Activated CD8-positive, alpha-beta memory T cell treated with anti-CD3 and anti-CD28 coated beads, Interleukin-2, amount 50 U/mL, for 1 hour (primary cell): ENCODE results near the gene DIAPH1.

Experiments used
- DNase-seq: peaks from one replicate; pipeline ENCODE4 v3.0.0-alpha.2; 2020; ENCODE audit errors: extremely low read depth

Gene DIAPH1

DNA sequence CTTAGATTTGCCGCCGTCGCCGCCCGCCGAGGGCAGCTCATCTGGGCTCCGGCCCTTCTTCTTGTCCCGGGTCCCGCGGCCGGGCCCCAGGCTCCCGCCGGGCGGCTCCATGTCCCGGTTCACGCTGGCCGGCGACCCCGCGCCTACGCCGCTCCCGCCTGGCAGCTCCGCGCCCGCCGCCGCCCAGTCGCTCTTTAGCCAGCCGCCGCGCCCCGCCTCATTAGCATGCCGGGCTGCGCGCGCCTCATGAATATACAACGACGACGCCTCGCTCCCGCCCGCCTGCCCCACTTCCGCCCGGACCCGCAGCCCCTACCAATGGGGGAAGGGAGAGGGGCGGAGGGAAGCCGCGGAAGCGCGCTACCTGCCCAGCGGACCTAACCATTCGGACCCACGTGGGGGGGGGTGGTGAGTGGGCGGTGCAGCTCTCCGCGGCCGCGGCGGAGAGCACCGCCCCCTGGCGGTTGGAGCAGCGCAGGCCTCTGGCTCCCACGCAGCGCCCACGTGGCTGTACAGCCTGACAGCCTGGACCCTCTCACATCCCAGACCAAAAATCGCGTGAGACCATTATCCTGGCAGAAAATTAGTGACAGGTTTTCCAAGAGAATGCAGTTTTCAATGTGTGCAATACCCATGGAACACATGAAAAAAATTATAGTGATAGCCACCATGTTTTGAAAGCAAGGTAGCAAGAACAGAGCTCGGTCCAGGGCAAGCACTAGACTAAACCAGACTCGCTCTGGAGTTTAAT is at the start of gene DIAPH1:
TSS of gene DIAPH1 (minus strand) at position 197 of the 751 bp plus-strand sequence. CDS start at position 111, 86 bp downstream.
- DNase-seq: peak; percentile 93

GRCh38 chr5:141665995-141666940 is 47.5 kb upstream of the DIAPH1 start:
- no peak for DNase-seq

DNA sequence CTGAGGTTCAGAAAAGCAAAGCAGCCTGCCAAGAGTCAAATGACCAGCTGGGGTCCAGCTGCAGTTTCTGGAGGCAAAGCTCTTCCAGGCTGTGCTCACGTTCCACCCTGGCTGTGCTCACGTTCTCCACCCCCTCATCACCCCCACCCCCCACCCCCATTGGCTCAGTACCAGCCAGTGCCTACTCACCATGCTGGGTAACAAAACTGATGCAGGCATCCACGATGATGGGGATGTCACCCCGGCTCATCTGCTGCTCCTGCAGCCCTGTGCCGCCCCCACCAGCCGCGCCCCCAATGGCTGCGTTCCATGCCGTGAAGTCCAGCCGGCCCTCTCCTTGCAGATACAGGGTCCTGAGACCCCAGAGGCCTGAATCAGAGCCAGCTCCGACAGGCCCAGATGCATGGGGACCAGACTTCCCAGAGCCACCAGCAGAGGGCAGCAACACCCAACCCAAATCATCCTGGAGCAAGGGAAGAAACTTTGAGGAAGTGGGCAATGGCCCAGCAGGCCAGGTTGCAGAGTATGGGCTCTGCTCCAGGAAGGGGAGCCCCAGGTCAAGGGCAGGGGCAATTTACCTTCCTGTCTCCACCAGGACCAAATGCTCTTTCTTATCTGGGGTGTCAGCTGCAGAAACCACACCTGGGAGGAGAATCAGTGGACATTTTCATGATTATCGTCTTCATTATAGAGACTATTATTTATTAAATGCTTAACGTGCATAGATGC is 46.1 kb upstream of the DIAPH1 start:
- DNase-seq: peak; percentile 26

DNA sequence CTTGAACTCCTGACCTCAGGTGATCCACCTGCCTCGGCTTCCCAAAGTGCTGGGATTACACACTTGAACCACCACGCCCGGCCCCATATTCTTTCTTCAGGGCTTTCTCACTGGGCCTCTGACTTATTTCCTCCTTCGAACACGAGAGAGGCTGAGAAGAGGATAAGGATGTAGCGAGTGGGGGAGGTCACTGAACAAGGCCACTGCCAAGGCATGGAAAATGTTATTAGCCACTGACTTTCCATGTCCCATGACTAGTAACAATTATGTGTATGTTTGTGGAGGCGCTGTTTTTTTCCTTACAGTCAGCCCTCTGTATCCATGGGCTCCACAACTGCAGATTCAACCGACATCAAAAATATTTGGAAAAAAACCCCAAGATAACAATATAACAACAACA is 44.7 kb upstream of the DIAPH1 start:
- DNase-seq: no peak

DNA sequence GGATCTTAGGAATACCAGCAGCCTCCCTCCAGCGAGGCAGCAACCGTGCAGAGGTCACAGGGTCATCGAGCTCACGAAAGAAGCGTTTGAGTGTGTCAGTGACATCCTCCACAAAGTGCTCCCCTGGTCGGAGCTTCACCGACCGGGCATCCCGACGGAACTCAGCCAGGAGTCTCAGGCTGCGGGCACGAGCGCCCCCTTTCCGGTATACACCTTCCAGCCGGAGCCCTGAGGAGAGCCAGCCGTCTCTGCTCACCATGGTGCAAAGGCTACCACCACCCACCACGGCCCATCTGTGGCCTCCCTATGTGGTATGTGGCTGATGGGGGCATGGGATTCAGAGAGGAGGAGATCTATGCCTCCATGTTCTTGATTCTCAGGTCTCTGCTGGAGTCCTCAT is 43.2 kb upstream of the DIAPH1 start:
- DNase-seq: no peak

DNA sequence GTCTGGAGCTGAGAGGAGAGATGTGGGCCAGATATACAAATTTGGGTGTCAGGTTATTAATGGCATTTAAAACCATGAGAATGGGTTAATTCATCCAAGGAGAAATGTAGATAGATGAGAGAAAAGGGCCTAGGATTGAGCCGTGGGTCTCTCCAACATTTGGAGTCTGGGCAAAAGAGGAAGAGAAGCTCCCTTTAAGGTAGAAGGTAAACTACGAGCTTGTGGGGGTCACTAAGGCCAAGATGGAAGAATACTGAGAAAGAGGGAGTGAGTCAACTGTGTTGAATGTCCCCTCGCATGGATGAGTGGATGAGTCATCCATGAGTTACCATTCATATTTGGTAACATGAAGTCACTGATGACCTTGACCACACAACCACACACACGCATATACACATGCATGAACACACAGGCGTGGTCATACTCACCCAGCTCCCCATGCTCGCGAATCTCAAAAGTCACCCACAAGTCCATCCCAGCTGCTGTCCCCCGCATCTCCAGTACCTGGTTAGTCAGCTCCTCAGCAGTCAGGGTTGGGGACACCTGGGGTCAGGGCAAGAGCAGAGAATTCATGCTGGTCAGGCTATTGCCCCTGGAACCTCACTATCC is 39.2 kb upstream of the DIAPH1 start:
- no peak for DNase-seq

DNA sequence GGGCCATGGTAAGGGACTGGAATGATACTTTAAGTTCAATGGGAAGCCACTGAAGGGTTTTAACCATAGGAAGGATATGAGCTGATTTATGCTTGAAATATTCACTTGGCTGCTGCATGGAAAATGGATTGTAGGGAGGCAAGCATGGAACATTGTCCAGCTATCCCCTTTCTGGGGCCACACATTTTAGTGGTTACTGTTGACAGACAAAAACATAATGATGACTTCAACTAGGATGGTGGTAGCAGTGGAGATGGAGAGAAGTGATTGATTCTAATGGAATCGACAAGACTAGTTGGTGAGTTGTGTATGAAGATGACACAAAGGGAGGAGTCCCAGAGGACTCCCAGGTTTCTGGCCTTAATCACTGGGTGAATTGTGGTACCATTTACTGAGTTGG is 38.6 kb upstream of the DIAPH1 start:
- no peak for DNase-seq

DNA sequence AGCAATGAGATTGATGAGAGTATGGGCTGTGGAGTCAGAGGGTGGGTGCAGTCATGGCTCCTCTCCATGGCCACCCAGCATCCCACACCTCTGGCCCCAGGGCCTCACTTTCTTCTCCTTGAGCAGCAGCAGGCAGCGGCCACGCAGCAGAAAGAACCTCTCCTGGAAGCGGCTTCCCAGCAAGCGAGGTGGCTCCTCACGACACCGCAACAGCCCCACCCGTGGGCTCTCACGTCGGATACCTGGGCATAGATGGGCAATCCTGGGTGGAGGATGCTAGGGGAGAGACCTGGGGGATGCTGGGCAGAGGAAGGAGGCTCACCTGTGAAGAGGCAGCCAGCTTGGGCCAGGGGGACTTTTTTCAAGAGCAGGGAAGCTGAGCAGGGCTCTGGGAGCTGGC is 37.6 kb upstream of the DIAPH1 start:
- no peak for DNase-seq

- DNase-seq: no peak
These were observed 36.2 kb upstream of the DIAPH1 start for GRCh38 chr5:141655020-141655419.

- no peak for DNase-seq
These were observed 35.5 kb upstream of the DIAPH1 start for GRCh38 chr5:141654298-141654697.

DNA sequence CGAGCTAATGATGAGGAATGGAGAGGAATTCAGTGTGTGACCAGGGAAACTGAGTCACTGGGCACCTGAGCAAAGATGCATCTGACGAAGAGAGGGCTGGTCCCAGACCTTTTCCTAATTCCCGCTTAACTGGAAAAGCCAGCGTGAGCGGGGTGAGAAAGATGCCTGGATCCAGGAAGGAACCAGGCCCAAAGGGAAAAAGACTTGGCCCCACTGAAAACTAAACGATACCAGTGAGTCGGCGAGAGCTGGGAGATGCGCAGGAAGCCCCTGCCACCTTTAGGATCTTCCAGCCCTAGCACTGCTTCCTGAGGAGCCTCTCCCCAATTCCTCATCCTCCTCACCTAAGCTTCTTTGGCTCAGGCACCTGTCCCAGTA is 32.9 kb upstream of the DIAPH1 start:
- DNase-seq: no peak

- DNase-seq: no peak
These were observed 32.3 kb upstream of the DIAPH1 start, which contains the start of gene FCHSD1 for GRCh38 chr5:141650851-141651727. FCHSD1 (minus strand) TSS chr5:141651418; CDS start chr5:141651368, 50 bp downstream.

DNA sequence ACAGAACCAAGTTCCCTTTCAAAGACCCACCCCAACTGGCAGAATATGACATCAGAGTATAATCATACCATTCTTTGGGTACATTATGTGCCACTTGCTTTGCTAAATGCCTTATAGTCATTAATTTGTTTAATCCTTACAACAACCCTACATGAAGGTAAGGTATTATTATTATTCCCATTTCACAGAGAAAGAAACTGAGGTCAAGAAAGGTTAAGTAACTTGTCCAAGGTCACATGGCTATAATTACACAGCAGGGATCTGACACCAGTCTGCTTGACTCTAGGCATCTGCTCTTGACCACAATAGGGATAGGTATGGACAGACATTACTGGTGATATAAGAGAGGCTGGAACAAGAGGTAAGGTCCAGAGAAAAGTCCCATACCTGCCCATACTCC is 31.2 kb upstream of the DIAPH1 start:
- DNase-seq: no peak

- DNase-seq: no peak
These were observed 30.4 kb upstream of the DIAPH1 start for GRCh38 chr5:141649056-141649688.

DNA sequence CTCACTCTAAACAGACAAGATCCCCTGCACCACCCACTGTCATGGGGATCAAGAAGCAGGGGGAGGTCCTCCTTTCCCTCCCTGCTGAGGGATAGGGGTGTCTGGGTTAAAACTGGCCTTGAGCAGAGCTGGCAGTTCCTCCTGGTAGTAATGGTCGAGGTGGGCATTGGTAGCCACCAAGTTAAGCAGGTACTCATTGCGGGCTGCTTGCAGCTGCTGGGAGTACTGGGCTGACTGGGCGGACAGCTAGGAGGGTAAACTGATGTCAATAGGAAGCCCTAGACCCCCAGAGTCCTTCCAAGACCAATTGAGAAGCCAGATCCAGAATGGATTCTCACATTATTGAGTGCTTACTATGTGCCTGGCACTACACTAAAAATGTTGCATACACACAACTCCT is 29.1 kb upstream of the DIAPH1 start:
- DNase-seq: no peak

- DNase-seq: no peak
These were observed 28.4 kb upstream of the DIAPH1 start for GRCh38 chr5:141647242-141647641.

GRCh38 chr5:141646026-141646425 is 27.2 kb upstream of the DIAPH1 start:
- no peak for DNase-seq

- no peak for DNase-seq
These were observed 23.0 kb upstream of the DIAPH1 start for GRCh38 chr5:141641634-141642267.

DNA sequence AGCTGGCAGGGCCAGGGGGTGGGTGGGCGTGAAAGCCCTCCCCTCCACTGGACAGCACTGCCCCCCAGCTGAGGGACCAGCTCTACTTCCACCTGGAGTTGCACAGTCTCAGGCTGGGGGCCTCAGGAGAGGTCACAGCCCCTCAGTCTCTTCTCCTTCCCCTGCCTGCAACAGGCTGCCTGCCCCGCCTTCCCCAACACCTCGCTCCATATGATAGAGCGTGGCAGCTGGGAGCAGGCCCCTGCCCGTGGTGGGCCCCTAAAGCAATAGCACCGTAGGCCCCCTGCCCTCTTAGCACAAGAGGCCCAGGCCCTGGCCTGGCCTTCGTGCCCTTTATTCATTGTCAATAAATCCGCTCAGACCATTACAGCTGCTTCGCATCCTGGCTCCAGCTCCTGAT is 21.9 kb upstream of the DIAPH1 start:
- DNase-seq: no peak

- no peak for DNase-seq
These were observed 21.2 kb upstream of the DIAPH1 start for GRCh38 chr5:141640051-141640415.
